Osteocyte (in vitro differentiated cells): Measurements from ENCODE around the gene KLHL41. TPM values are rescaled to one million over a fixed set of nuclear protein-coding genes. Genes with fewer than 3 reads are reported as not detected.

Experiments
- DNase-seq: peaks from one replicate; pipeline ENCODE4 v3.0.0; 2021; ENCODE audit warnings: mixed read lengths; ENCODE audit not compliant: unreplicated experiment; ENCODE audit errors: extremely low spot score
- H3K27ac Mint-ChIP-seq: one replicate; pipeline ENCODE4 v1.8.0; 2021; ENCODE audit warnings: mild to moderate bottlenecking, mixed read lengths; ENCODE audit not compliant: unreplicated experiment
- H3K27me3 Mint-ChIP-seq: one replicate; pipeline ENCODE4 v1.8.0; 2021; ENCODE audit warnings: mixed read lengths; ENCODE audit not compliant: unreplicated experiment
- H3K36me3 Mint-ChIP-seq: one replicate; pipeline ENCODE4 v1.8.0; 2021; ENCODE audit warnings: mixed read lengths; ENCODE audit not compliant: unreplicated experiment
- H3K4me1 Mint-ChIP-seq: one replicate; pipeline ENCODE4 v1.8.0; 2021; ENCODE audit warnings: mixed read lengths; ENCODE audit not compliant: unreplicated experiment
- H3K4me3 Mint-ChIP-seq: one replicate; pipeline ENCODE4 v1.8.0; 2021; ENCODE audit warnings: mild to moderate bottlenecking, moderate library complexity, mixed read lengths; ENCODE audit not compliant: unreplicated experiment
- H3K9me3 Mint-ChIP-seq: one replicate; pipeline ENCODE4 v1.8.0; 2021; ENCODE audit warnings: mixed read lengths; ENCODE audit not compliant: unreplicated experiment
- CTCF ChIP-seq: fragments of 200-600 bp; sonication (generic); IDR thresholded peaks from 2 replicates; pipeline ENCODE4 v1.5.0; 2021; ENCODE audit warnings: antibody characterized with exemption, mild to moderate bottlenecking, moderate library complexity
- long read RNA-seq: library from polyadenylated mRNA; unstranded; transcript quantifications from one replicate; pipeline ENCODE4 v2.0.0, GENCODE V29; 2021
- total RNA-seq: library from RNA; stranded (reverse); gene quantifications from 2 replicates; pipeline ENCODE4 v1.2.1, GENCODE V29; 2021

Gene KLHL41
- total RNA-seq = 0.89 and 1.5 TPM in 2 replicates
- long read RNA-seq, partial matches to known transcripts = 0 of 2 reads
- long read RNA-seq, other reads (novel, unspliced or antisense) = 0 of 2 reads

GRCh38 chr2:169509298-169509885, at the start of gene KLHL41:
KLHL41 (plus strand) TSS chr2:169509702; CDS start chr2:169509779, 77 bp downstream.
- Mint-ChIP-seq H3K27ac (peak within 1 kb of the TSS; percentile 70), H3K4me1 (peaks cover 49% of the 10 kb centered on the region), H3K9me3 (peaks cover 5% of the 10 kb centered on the region), H3K27me3 (no peaks in the 10 kb centered on the region), H3K4me3 (no peak within 1 kb of the TSS), H3K36me3 (peaks cover 14% of the 10 kb centered on the region)
- no peak for DNase-seq
- TF ChIP-seq CTCF = no peak

GRCh38 chr2:169461143-169461542, 48.4 kb upstream of the KLHL41 start:
- H3K27ac Mint-ChIP-seq = no peak overlapping the region
- H3K27me3 Mint-ChIP-seq = peaks cover 10% of the 10 kb centered on the region
- peaks cover 13% of the 10 kb centered on the region for H3K4me1 Mint-ChIP-seq
- no peaks in the 10 kb centered on the region for H3K36me3 Mint-ChIP-seq
- TF ChIP-seq CTCF = no peak
- DNase-seq = no peak
- H3K9me3 Mint-ChIP-seq = peaks cover 3% of the 10 kb centered on the region
- no peak overlapping the region for H3K4me3 Mint-ChIP-seq

DNA sequence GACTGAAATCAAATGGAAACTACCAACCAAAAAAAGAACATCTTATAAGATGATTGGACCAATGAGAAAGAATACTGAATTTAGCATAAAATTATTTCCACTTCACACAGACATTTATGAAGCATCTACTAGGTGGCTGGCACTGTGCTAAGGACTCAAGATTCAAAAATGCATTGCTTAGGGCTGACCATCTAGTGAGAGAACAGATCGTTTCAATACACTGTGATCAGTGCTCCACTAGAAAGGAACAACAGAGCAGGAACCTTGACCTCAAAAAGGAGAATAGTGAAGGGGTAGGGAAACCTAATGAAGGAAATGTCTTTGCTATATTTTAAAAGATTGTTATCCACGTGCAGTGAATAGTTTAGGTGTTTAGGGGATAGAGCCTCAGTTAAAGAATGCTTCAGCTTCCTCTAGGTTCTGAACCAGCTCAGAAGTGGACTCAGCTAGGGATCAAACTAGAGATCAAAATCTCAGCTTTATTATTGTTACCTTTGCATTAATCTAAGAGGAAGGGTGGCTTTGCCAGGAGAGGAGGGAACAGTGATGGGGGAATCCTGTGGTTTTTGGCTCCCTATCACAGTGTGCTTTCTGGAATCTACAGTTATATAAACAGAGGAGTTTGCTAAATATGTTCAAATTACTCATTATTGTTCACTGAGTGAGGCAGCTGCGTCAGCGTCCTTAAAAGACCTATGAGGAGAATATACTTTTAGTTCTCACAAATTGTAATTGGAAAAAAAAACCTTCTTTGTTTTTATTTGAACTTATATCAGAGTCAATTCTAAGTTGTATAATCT, 46.4 kb upstream of the KLHL41 start:
- Mint-ChIP-seq H3K4me1 (peaks cover 13% of the 10 kb centered on the region), H3K36me3 (no peaks in the 10 kb centered on the region), H3K9me3 (no peaks in the 10 kb centered on the region), H3K4me3 (no peak overlapping the region), H3K27ac (peak overlapping the region; percentile 62), H3K27me3 (peaks cover 8% of the 10 kb centered on the region)
- no peak for DNase-seq
- no peak for TF ChIP-seq CTCF

DNA sequence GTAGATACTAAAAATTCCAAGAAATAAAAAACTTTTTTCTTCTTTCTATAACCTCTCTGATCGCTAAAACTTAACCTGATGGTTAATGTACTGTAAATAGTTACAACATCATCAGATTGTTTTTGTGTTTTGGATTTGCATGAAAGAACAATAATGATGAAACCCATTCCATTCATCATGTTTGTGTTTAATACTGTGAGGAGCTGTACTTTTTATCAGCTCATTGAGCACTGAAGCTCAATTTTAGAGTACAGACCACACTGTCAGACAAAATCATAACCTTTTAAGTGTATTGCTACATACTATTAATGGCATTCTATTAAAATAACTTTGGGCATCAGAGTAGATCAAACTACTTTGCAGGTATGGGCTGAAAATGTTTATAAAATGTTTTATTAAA, 45.0 kb upstream of the KLHL41 start:
- Mint-ChIP-seq H3K27ac (no peak overlapping the region), H3K27me3 (peaks cover 3% of the 10 kb centered on the region), H3K4me3 (no peak overlapping the region), H3K36me3 (no peaks in the 10 kb centered on the region), H3K4me1 (peaks cover 13% of the 10 kb centered on the region), H3K9me3 (no peaks in the 10 kb centered on the region)
- DNase-seq = no peak
- TF ChIP-seq CTCF = no peak

DNA sequence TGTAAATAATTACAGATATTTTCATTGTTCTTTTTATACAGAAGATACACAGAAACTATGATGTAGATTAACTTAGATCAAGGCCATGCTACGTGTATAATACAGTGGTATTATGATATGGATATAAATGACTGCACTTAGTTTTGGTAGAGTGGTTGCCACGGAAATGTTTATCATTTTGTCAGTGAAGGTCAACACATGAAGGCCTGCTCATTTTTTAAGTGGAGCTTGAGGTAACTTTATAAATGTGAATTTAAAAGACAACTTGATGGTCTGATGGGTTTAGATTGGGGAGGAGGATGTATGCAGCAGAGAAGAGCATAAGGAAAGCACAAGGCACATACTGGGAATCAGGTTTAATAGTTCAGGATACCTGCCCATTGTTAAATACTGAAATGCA, 44.6 kb upstream of the KLHL41 start:
- peaks cover 2% of the 10 kb centered on the region for H3K27me3 Mint-ChIP-seq
- no peaks in the 10 kb centered on the region for H3K9me3 Mint-ChIP-seq
- no peaks in the 10 kb centered on the region for H3K36me3 Mint-ChIP-seq
- no peak overlapping the region for H3K27ac Mint-ChIP-seq
- H3K4me3 Mint-ChIP-seq = no peak overlapping the region
- no peak for DNase-seq
- no peak for TF ChIP-seq CTCF
- peaks cover 13% of the 10 kb centered on the region for H3K4me1 Mint-ChIP-seq
